GM19035 (cell line): Measurements from ENCODE around the gene BANF2.

Source experiments
- ATAC-seq: cut with Tn5 transposase; IDR thresholded peaks from one replicate; pipeline ENCODE4 v1.9.1; 2021; ENCODE audit not compliant: unreplicated experiment

The BANF2 gene

GRCh38 chr20:17732907-17733521 is 33.2 kb downstream of the BANF2 start:
- no peak for ATAC-seq

- no peak for ATAC-seq
Observed at GRCh38 chr20:17733767-17734304, 34.1 kb downstream of the BANF2 start.

- no peak for ATAC-seq
Observed at GRCh38 chr20:17734374-17734773, 34.6 kb downstream of the BANF2 start.

- no peak for ATAC-seq
Observed at GRCh38 chr20:17735206-17735804, 35.5 kb downstream of the BANF2 start.

GRCh38 chr20:17735959-17736621 is 36.3 kb downstream of the BANF2 start:
- no peak for ATAC-seq

GRCh38 chr20:17738154-17738553 is 38.4 kb downstream of the BANF2 start:
- no peak for ATAC-seq

- no peak for ATAC-seq
Observed at GRCh38 chr20:17741220-17741619, 41.5 kb downstream of the BANF2 start.

- no peak for ATAC-seq
Observed at GRCh38 chr20:17742731-17743130, 43.0 kb downstream of the BANF2 start.

- no peak for ATAC-seq
Observed at GRCh38 chr20:17743677-17744076, 43.9 kb downstream of the BANF2 start.

GRCh38 chr20:17747431-17747846 is 47.7 kb downstream of the BANF2 start:
- ATAC-seq, result no peak

GRCh38 chr20:17748279-17748678 is 48.5 kb downstream of the BANF2 start:
- ATAC-seq, result no peak

- ATAC-seq, result no peak
Observed at GRCh38 chr20:17749626-17749977, 49.8 kb downstream of the BANF2 start.

- no peak for ATAC-seq
Observed at GRCh38 chr20:17749978-17750721, 50.4 kb downstream of the BANF2 start.

- ATAC-seq, result no peak
Observed at GRCh38 chr20:17750722-17751045, 50.9 kb downstream of the BANF2 start.

GRCh38 chr20:17751640-17752039 is 51.9 kb downstream of the BANF2 start:
- ATAC-seq, result no peak

- no peak for ATAC-seq
Observed at GRCh38 chr20:17752459-17752858, 52.7 kb downstream of the BANF2 start.

- ATAC-seq, result no peak
Observed at GRCh38 chr20:17753516-17753915, 53.8 kb downstream of the BANF2 start.

- no peak for ATAC-seq
Observed at GRCh38 chr20:17756529-17756928, 56.8 kb downstream of the BANF2 start.

GRCh38 chr20:17757496-17757895 is 57.7 kb downstream of the BANF2 start:
- ATAC-seq, result no peak

GRCh38 chr20:17758010-17758409 is 58.2 kb downstream of the BANF2 start:
- no peak for ATAC-seq

- no peak for ATAC-seq
Observed at GRCh38 chr20:17758512-17758911, 58.7 kb downstream of the BANF2 start.

GRCh38 chr20:17759449-17759848 is 59.7 kb downstream of the BANF2 start:
- ATAC-seq, result no peak
